NOMO-1 treated with dmso at 0.1 percent for 144 hours (cell line): ENCODE data around the gene ZNF821.
"Not testable (repeated sequence)": the region's sequence is repeated elsewhere in the genome, so short reads cannot be mapped to it uniquely, and the experiment has no call there.

Experiments
- DNase-seq: peaks from one replicate; lab custom pipeline; 2025; ENCODE audit not compliant: unreplicated experiment; lab: John Stamatoyannopoulos, UW

ZNF821 gene

GRCh38 chr16:71883849-71884638 is at the start of gene ZNF821:
ZNF821 (minus strand) TSS chr16:71884182; CDS start chr16:71879946, 4,236 bp downstream.
- peak; percentile 33 for DNase-seq

- DNase-seq = no peak
Observed at GRCh38 chr16:71933017-71933416, 49.0 kb upstream of the ZNF821 start.

GRCh38 chr16:71931599-71931998 is 47.6 kb upstream of the ZNF821 start:
- no peak for DNase-seq

- no peak for DNase-seq
Observed at GRCh38 chr16:71931001-71931400, 47.0 kb upstream of the ZNF821 start.

GRCh38 chr16:71930013-71930563 is 46.1 kb upstream of the ZNF821 start:
- DNase-seq = no peak

- no peak for DNase-seq
Observed at GRCh38 chr16:71929048-71929447, 45.1 kb upstream of the ZNF821 start.

- no peak for DNase-seq
Observed at GRCh38 chr16:71927787-71928186, 43.8 kb upstream of the ZNF821 start.

GRCh38 chr16:71927383-71927782 is 43.4 kb upstream of the ZNF821 start:
- peak; percentile 2 for DNase-seq

- no peak for DNase-seq
Observed at GRCh38 chr16:71924710-71925109, 40.7 kb upstream of the ZNF821 start.

GRCh38 chr16:71923941-71924690 is 40.1 kb upstream of the ZNF821 start:
- DNase-seq = no peak

GRCh38 chr16:71920658-71921057 is 36.7 kb upstream of the ZNF821 start:
- no peak for DNase-seq

GRCh38 chr16:71919035-71919434 is 35.1 kb upstream of the ZNF821 start:
- DNase-seq = peak; percentile 75

GRCh38 chr16:71917900-71918299 is 33.9 kb upstream of the ZNF821 start:
- no peak for DNase-seq

- DNase-seq = no peak
Observed at GRCh38 chr16:71916397-71916920, 32.5 kb upstream of the ZNF821 start.

GRCh38 chr16:71915350-71915749 is 31.4 kb upstream of the ZNF821 start:
- no peak for DNase-seq

- DNase-seq = no peak
Observed at GRCh38 chr16:71914802-71915201, 30.8 kb upstream of the ZNF821 start.

- DNase-seq = no peak
Observed at GRCh38 chr16:71912534-71913275, 28.7 kb upstream of the ZNF821 start.

GRCh38 chr16:71911121-71911520 is 27.1 kb upstream of the ZNF821 start:
- DNase-seq = no peak

- not testable (repeated sequence) for DNase-seq
Observed at GRCh38 chr16:71905765-71906164, 21.8 kb upstream of the ZNF821 start.

- DNase-seq = no peak
Observed at GRCh38 chr16:71904239-71904638, 20.3 kb upstream of the ZNF821 start.

GRCh38 chr16:71903608-71904007 is 19.6 kb upstream of the ZNF821 start:
- no peak for DNase-seq
